K562 (cell line): ENCODE data around the gene SLC9A1. TPM values are rescaled to one million over a fixed set of nuclear protein-coding genes. Genes with fewer than 3 reads are reported as not detected.

ENCODE experiments used
- AFF4 ChIP-seq: sonication (generic); formaldehyde crosslinking; IDR thresholded peaks from 2 replicates; pipeline ENCODE4 v1.8.0; 2023; ENCODE audit warnings: mild to moderate bottlenecking, missing genetic modification reagents
- HDAC2 ChIP-seq: fragments of 450-650 bp; IDR thresholded peaks from 2 replicates; pipeline ENCODE4 v1.6.1; 2016; ENCODE audit warnings: mild to moderate bottlenecking
- MEIS2 ChIP-seq: fragments of 450-650 bp; IDR thresholded peaks from 2 replicates; pipeline ENCODE4 v1.6.1; 2014; ENCODE audit warnings: mild to moderate bottlenecking; ENCODE audit not compliant: partially characterized antibody
- NFYB ChIP-seq: IDR thresholded peaks from 2 replicates; pipeline ENCODE4 v1.6.1; 2011; ENCODE audit warnings: mild to moderate bottlenecking, moderate library complexity; ENCODE audit not compliant: insufficient read length; ENCODE audit errors: extremely low read depth
- NR2C2 ChIP-seq, 2 experiments: fragments of 200-800 bp in 1 of 2; sonication (Bioruptor generic) in 1 of 2; sonication (generic) in 1 of 2; formaldehyde crosslinking in 1 of 2; IDR thresholded peaks; 2 replicates each; pipeline versions ENCODE4 v1.6.1 to v1.8.0; 2016 to 2022; ENCODE audit warnings: mild to moderate bottlenecking in 1 of 2, missing compliant biosample characterization in 1 of 2, missing genetic modification characterization in 1 of 2, missing genetic modification reagents in 1 of 2
- ZNF445 ChIP-seq: fragments of 250-450 bp; sonication (Bioruptor Pico); IDR thresholded peaks from 2 replicates; pipeline ENCODE4 v1.4.0; 2020; ENCODE audit warnings: low read depth, mild to moderate bottlenecking, moderate library complexity
- ZNF778 ChIP-seq: fragments of 450-650 bp; formaldehyde crosslinking; IDR thresholded peaks from 2 replicates; pipeline ENCODE4 v1.4.0; 2020; ENCODE audit warnings: mild to moderate bottlenecking, moderate library complexity
- ZSCAN29 ChIP-seq: fragments of 450-650 bp; IDR thresholded peaks from 2 replicates; pipeline ENCODE4 v1.6.1; 2017
- polyA plus RNA-seq, 8 experiments: library from polyadenylated mRNA; depleted of rRNA in 4 of 8; stranded (reverse) in 5 of 8; unstranded in 3 of 8; fragments of >200 nt; fragmentation: Nextera tagmentation in 2 of 8; fragmentation: Illumina TruSeq in 1 of 8; extraction: Ambion mirVana in 2 of 8; extraction: Trizol in 1 of 8; gene quantifications; 2 replicates each; pipeline versions ENCODE4 v1.2.1 to v1.2.3, GENCODE V29; 2011 to 2014; ENCODE audit warnings: inconsistent platforms in 1 of 8, missing spikeins in 1 of 8
- total RNA-seq, 7 experiments: library from RNA; depleted of rRNA in 6 of 7; stranded (reverse); fragments of >200 nt in 6 of 7; fragmentation: Illumina TruSeq in 2 of 7; extraction: Trizol in 2 of 7; gene quantifications; 2 replicates each; pipeline versions ENCODE4 v1.2.1 to v1.2.3, GENCODE V29; 2011 to 2021; ENCODE audit warnings: low replicate concordance in 1 of 7
- TF ChIP-seq, protein P1 (sequence below): fragments of 450-650 bp; IDR thresholded peaks from 2 replicates; pipeline ENCODE4 v1.6.1; 2018; ENCODE audit not compliant: partially characterized antibody
- TF ChIP-seq, protein P2 (sequence below), 2 experiments: fragments of 450-650 bp; conservative IDR thresholded peaks; 2 replicates each; pipeline ENCODE4 v1.6.1; 2017; ENCODE audit warnings: mild to moderate bottlenecking in 2 of 2, moderate library complexity in 2 of 2
- TF ChIP-seq, protein P3 (sequence below): fragments of 250-450 bp; sonication (Bioruptor Pico); IDR thresholded peaks from 2 replicates; pipeline ENCODE4 v1.9.0; 2021; ENCODE audit warnings: mild to moderate bottlenecking, inconsistent platforms

The SLC9A1 gene
- total and polyA plus RNA-seq, 9 of the 15 experiments (the other 6 are each of a cell fraction or from before 2014, with no cell fraction given): 0.59 to 14.4 (median 2.0) TPM

DNA sequence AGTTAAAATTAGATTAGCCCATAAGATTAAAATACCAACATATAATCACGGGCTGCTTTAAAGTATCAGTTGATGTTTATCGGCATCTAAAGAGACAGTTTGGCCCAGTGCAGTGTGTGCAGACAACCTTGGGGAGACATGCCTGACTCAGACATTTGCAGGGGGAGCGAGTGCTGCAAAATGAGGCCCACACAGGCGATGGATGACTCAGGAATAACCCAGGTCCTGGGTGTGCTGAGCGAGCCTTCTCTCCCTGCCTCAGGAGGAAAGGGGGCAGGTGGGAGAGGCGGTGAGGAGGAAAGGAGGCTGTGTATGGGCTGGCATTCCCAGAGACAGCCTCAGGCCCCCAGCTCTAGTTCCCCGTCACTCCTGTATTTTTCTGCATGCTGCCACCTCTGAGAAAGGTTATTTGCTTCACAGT is 9.0 kb downstream of the SLC9A1 start (continued):
- TF ChIP-seq MEIS2 (no peak), ZNF445 (CRISPR knock-in tag) (no peak), AFF4 (CRISPR knock-in tag) (no peak), NFYB (no peak), HDAC2 (peak; percentile 67; the same call in 1 of the 2 replicates), ZNF778 (CRISPR knock-in tag) (no peak), ZSCAN29 (no peak), NR2C2 (CRISPR knock-in tag; IDR thresholded peaks at IDR 0.05) (no peak), NR2C2 (tag; IDR thresholded peaks at IDR 0.05) (no peak)
- TF ChIP-seq, protein P1, sequence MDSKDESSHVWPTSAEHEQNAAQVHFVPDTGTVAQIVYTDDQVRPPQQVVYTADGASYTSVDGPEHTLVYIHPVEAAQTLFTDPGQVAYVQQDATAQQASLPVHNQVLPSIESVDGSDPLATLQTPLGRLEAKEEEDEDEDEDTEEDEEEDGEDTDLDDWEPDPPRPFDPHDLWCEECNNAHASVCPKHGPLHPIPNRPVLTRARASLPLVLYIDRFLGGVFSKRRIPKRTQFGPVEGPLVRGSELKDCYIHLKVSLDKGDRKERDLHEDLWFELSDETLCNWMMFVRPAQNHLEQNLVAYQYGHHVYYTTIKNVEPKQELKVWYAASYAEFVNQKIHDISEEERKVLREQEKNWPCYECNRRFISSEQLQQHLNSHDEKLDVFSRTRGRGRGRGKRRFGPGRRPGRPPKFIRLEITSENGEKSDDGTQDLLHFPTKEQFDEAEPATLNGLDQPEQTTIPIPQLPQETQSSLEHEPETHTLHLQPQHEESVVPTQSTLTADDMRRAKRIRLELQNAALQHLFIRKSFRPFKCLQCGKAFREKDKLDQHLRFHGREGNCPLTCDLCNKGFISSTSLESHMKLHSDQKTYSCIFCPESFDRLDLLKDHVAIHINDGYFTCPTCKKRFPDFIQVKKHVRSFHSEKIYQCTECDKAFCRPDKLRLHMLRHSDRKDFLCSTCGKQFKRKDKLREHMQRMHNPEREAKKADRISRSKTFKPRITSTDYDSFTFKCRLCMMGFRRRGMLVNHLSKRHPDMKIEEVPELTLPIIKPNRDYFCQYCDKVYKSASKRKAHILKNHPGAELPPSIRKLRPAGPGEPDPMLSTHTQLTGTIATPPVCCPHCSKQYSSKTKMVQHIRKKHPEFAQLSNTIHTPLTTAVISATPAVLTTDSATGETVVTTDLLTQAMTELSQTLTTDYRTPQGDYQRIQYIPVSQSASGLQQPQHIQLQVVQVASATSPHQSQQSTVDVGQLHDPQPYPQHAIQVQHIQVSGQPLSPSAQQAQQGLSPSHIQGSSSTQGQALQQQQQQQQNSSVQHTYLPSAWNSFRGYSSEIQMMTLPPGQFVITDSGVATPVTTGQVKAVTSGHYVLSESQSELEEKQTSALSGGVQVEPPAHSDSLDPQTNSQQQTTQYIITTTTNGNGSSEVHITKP: peak; percentile 12
- TF ChIP-seq, protein P2, sequence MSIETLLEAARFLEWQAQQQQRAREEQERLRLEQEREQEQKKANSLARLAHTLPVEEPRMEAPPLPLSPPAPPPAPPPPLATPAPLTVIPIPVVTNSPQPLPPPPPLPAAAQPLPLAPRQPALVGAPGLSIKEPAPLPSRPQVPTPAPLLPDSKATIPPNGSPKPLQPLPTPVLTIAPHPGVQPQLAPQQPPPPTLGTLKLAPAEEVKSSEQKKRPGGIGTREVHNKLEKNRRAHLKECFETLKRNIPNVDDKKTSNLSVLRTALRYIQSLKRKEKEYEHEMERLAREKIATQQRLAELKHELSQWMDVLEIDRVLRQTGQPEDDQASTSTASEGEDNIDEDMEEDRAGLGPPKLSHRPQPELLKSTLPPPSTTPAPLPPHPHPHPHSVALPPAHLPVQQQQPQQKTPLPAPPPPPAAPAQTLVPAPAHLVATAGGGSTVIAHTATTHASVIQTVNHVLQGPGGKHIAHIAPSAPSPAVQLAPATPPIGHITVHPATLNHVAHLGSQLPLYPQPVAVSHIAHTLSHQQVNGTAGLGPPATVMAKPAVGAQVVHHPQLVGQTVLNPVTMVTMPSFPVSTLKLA (conservative IDR thresholded peaks at IDR 0.05): 0 out of 4 replicates have a peak, but pooled peaks of 1 of the 2 experiments have one; percentile 36
- TF ChIP-seq, protein P3, sequence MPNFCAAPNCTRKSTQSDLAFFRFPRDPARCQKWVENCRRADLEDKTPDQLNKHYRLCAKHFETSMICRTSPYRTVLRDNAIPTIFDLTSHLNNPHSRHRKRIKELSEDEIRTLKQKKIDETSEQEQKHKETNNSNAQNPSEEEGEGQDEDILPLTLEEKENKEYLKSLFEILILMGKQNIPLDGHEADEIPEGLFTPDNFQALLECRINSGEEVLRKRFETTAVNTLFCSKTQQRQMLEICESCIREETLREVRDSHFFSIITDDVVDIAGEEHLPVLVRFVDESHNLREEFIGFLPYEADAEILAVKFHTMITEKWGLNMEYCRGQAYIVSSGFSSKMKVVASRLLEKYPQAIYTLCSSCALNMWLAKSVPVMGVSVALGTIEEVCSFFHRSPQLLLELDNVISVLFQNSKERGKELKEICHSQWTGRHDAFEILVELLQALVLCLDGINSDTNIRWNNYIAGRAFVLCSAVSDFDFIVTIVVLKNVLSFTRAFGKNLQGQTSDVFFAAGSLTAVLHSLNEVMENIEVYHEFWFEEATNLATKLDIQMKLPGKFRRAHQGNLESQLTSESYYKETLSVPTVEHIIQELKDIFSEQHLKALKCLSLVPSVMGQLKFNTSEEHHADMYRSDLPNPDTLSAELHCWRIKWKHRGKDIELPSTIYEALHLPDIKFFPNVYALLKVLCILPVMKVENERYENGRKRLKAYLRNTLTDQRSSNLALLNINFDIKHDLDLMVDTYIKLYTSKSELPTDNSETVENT: no peak
